SK-N-SH treated with all-trans-retinoic acid at 6 μM for 48 hours (cell line): ENCODE measurements around the gene GP2.

ENCODE experiments used
- ARNTL ChIP-seq: fragments of 450-650 bp; formaldehyde crosslinking; IDR thresholded peaks from 2 replicates; pipeline ENCODE4 v1.5.0; 2020; ENCODE audit warnings: low read depth, mild to moderate bottlenecking, moderate library complexity, borderline replicate concordance
- ESRRG ChIP-seq: fragments of 250-450 bp; sonication (Bioruptor Pico); IDR thresholded peaks from 2 replicates; pipeline ENCODE4 v1.6.1; 2021; ENCODE audit warnings: mild to moderate bottlenecking
- GLIS3 ChIP-seq: fragments of 250-450 bp; sonication (Bioruptor Pico); IDR thresholded peaks from 2 replicates; pipeline ENCODE4 v1.5.0; 2020; ENCODE audit warnings: mild to moderate bottlenecking, moderate library complexity
- ISL1 ChIP-seq: fragments of 250-450 bp; sonication (Bioruptor Pico); IDR thresholded peaks from 2 replicates; pipeline ENCODE4 v2.1.2; 2022; ENCODE audit warnings: mild to moderate bottlenecking, moderate library complexity
- PATZ1 ChIP-seq: fragments of 250-450 bp; sonication (Bioruptor Pico); IDR thresholded peaks from 2 replicates; pipeline ENCODE4 v1.8.0; 2020; ENCODE audit warnings: mild to moderate bottlenecking, moderate library complexity, borderline replicate concordance
- POU6F1 ChIP-seq: fragments of 250-450 bp; sonication (Bioruptor Pico); IDR thresholded peaks from 2 replicates; pipeline ENCODE4 v1.8.0; 2021; ENCODE audit warnings: low read depth, mild to moderate bottlenecking, moderate library complexity, borderline replicate concordance
- PPARA ChIP-seq: fragments of 250-450 bp; sonication (Bioruptor Pico); IDR thresholded peaks from 2 replicates; pipeline ENCODE4 v1.5.0; 2020; ENCODE audit warnings: mild to moderate bottlenecking, borderline replicate concordance
- RARB ChIP-seq: fragments of 250-450 bp; sonication (Bioruptor Pico); IDR thresholded peaks from 2 replicates; pipeline ENCODE4 v1.8.0; 2021; ENCODE audit warnings: mild to moderate bottlenecking, moderate library complexity
- TCF4 ChIP-seq: fragments of 250-450 bp; sonication (Bioruptor Pico); IDR thresholded peaks from 2 replicates; pipeline ENCODE4 v1.8.0; 2021; ENCODE audit warnings: mild to moderate bottlenecking, moderate library complexity, borderline replicate concordance
- ZFP3 ChIP-seq: fragments of 250-450 bp; sonication (Bioruptor Pico); IDR thresholded peaks from 2 replicates; pipeline ENCODE4 v1.5.0; 2020; ENCODE audit warnings: mild to moderate bottlenecking, moderate library complexity
- ZFP30 ChIP-seq: fragments of 450-650 bp; formaldehyde crosslinking; IDR thresholded peaks from 2 replicates; pipeline ENCODE4 v1.5.0; 2022; ENCODE audit warnings: mild to moderate bottlenecking, moderate library complexity

- no peak for TF ChIP-seq PATZ1
- TF ChIP-seq PPARA (CRISPR knock-in tag) = no peak
- no peak for TF ChIP-seq ARNTL
- no peak for TF ChIP-seq POU6F1
- no peak for TF ChIP-seq RARB (CRISPR knock-in tag)
- no peak for TF ChIP-seq GLIS3
- no peak for TF ChIP-seq ZFP30 (CRISPR knock-in tag)
- TF ChIP-seq ZFP3 = no peak
- no peak for TF ChIP-seq TCF4 (CRISPR knock-in tag)
- no peak for TF ChIP-seq ESRRG (CRISPR knock-in tag)
- TF ChIP-seq ISL1 = no peak
Measured at GRCh38 chr16:20265019-20265418, 62.3 kb downstream of the GP2 start.
